ENCODE measurements around the gene HMGN4. TPM values are rescaled to one million over a fixed set of nuclear protein-coding genes. Genes with fewer than 3 reads are reported as not detected.

HMGN4 gene
- total and polyA plus RNA-seq, 9 of the 15 experiments (the other 6 are each of a cell fraction or from before 2014, with no cell fraction given), result 35.4 to 134 (median 94.1) TPM

- TF ChIP-seq FIP1L1 (IDR thresholded peaks at IDR 0.05; ENCODE audit: low read depth, low read length, poor library complexity, severe bottlenecking), result no peak
- no peak for TF ChIP-seq PRPF4 (IDR thresholded peaks at IDR 0.05; ENCODE audit: insufficient read depth, low read depth, low read length, poor library complexity, severe bottlenecking)
- no peak for TF ChIP-seq KLF10 (CRISPR knock-in tag; IDR thresholded peaks at IDR 0.05)
- TF ChIP-seq RBM15 (IDR thresholded peaks at IDR 0.05; ENCODE audit: insufficient read depth, low read length), result no peak
- TF ChIP-seq, protein P1, sequence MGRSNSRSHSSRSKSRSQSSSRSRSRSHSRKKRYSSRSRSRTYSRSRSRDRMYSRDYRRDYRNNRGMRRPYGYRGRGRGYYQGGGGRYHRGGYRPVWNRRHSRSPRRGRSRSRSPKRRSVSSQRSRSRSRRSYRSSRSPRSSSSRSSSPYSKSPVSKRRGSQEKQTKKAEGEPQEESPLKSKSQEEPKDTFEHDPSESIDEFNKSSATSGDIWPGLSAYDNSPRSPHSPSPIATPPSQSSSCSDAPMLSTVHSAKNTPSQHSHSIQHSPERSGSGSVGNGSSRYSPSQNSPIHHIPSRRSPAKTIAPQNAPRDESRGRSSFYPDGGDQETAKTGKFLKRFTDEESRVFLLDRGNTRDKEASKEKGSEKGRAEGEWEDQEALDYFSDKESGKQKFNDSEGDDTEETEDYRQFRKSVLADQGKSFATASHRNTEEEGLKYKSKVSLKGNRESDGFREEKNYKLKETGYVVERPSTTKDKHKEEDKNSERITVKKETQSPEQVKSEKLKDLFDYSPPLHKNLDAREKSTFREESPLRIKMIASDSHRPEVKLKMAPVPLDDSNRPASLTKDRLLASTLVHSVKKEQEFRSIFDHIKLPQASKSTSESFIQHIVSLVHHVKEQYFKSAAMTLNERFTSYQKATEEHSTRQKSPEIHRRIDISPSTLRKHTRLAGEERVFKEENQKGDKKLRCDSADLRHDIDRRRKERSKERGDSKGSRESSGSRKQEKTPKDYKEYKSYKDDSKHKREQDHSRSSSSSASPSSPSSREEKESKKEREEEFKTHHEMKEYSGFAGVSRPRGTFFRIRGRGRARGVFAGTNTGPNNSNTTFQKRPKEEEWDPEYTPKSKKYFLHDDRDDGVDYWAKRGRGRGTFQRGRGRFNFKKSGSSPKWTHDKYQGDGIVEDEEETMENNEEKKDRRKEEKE (IDR thresholded peaks at IDR 0.05; ENCODE audit: borderline replicate concordance in 1 of 2, control insufficient read depth in 1 of 2, low read depth in 2 of 2, low read length in 1 of 2), result no peak
- TF ChIP-seq TOE1 (IDR thresholded peaks at IDR 0.05; ENCODE audit: borderline replicate concordance), result peak; percentile 52; the same call in 1 of the 2 replicates
- no peak for TF ChIP-seq TOE1 (CRISPR knock-in tag; IDR thresholded peaks at IDR 0.05; ENCODE audit: borderline replicate concordance, low read depth)
- peak; percentile 81 for TF ChIP-seq RHOXF2B (CRISPR knock-in tag; conservative IDR thresholded peaks at IDR 0.05)
- TF ChIP-seq FOXM1 (IDR thresholded peaks at IDR 0.05; ENCODE audit: low read depth), result no peak
- TF ChIP-seq FOXM1 (CRISPR knock-in tag; IDR thresholded peaks at IDR 0.05; ENCODE audit: low read depth), result no peak
- peak in 1 of 2 experiments; percentile 63; a peak in 2 of 4 replicates for TF ChIP-seq TBL1XR1 (IDR thresholded peaks at IDR 0.05; ENCODE audit: low read length in 2 of 2)
- TF ChIP-seq IRF1 (CRISPR knock-in tag; IDR thresholded peaks at IDR 0.05; ENCODE audit: borderline replicate concordance), result peak; percentile 72; the same call in 1 of the 2 replicates
- peak; percentile 84 for TF ChIP-seq MTA3 (IDR thresholded peaks at IDR 0.05; ENCODE audit: borderline replicate concordance)
- TF ChIP-seq RB1 (IDR thresholded peaks at IDR 0.05; ENCODE audit: low read depth), result no peak
- no peak for TF ChIP-seq CTBP1 (IDR thresholded peaks at IDR 0.05; ENCODE audit: borderline replicate concordance)
- no peak for TF ChIP-seq MCM5 (IDR thresholded peaks at IDR 0.05; ENCODE audit: low read depth)
- no peak for TF ChIP-seq HOXB6 (CRISPR knock-in tag; IDR thresholded peaks at IDR 0.05; ENCODE audit: borderline replicate concordance)
- TF ChIP-seq RCOR1 (IDR thresholded peaks at IDR 0.05; ENCODE audit: borderline replicate concordance in 1 of 2, low read depth in 2 of 2, low read length in 2 of 2), result no peak
- peak; percentile 88 for TF ChIP-seq BACH1 (tag; IDR thresholded peaks at IDR 0.05)
- no peak for TF ChIP-seq CBFA2T2 (conservative IDR thresholded peaks at IDR 0.05)
- TF ChIP-seq CTCFL (IDR thresholded peaks at IDR 0.05; ENCODE audit: borderline replicate concordance, insufficient read depth, low read depth, low read length, poor library complexity, severe bottlenecking), result no peak
- peak; percentile 84 for TF ChIP-seq RBBP5 (IDR thresholded peaks at IDR 0.05; ENCODE audit: borderline replicate concordance, insufficient read depth, low read length, poor library complexity, severe bottlenecking)
- TF ChIP-seq GATAD2A (IDR thresholded peaks at IDR 0.05), result 0 out of 2 replicates have a peak, but pooled peaks have one; percentile 36
These were observed 17.8 kb upstream of the HMGN4 start (continued) for GRCh38 chr6:26520237-26520849.

All from K562 (cell line).